HEK293 (cell line): Measurements from ENCODE around the gene SLC35C1.

Experiments used
- MEIS1 ChIP-seq: sonication (generic); formaldehyde crosslinking; IDR thresholded peaks from 2 replicates; pipeline ENCODE4 v1.8.1; 2022; ENCODE audit warnings: missing genetic modification reagents, mild to moderate bottlenecking, borderline replicate concordance
- SP2 ChIP-seq: fragments of 450-650 bp; formaldehyde crosslinking; IDR thresholded peaks from 2 replicates; pipeline ENCODE4 v1.5.1; 2016; ENCODE audit warnings: missing biosample characterization, missing genetic modification characterization
- TRIM28 ChIP-seq: IDR thresholded peaks from 2 replicates; pipeline ENCODE4 v1.6.1; 2011; ENCODE audit warnings: low read length, control low read depth, borderline replicate concordance
- ZNF211 ChIP-seq: fragments of 450-650 bp; formaldehyde crosslinking; IDR thresholded peaks from 2 replicates; pipeline ENCODE4 v1.5.1; 2016; ENCODE audit warnings: low read depth, missing biosample characterization, missing genetic modification characterization
- ZNF658 ChIP-seq: fragments of 450-650 bp; formaldehyde crosslinking; IDR thresholded peaks from 2 replicates; pipeline ENCODE4; 2016; ENCODE audit warnings: missing biosample characterization, missing genetic modification characterization
- ZXDB ChIP-seq: fragments of 450-650 bp; formaldehyde crosslinking; IDR thresholded peaks from 2 replicates; pipeline ENCODE4 v1.5.1; 2016; ENCODE audit warnings: missing biosample characterization, missing genetic modification characterization
- TF ChIP-seq, protein P1 (sequence below): fragments of 450-650 bp; formaldehyde crosslinking; IDR thresholded peaks from 2 replicates; pipeline ENCODE4 v1.5.1; 2016; ENCODE audit warnings: missing biosample characterization, missing genetic modification characterization
- TF ChIP-seq, protein P2 (sequence below): sonication (generic); formaldehyde crosslinking; IDR thresholded peaks from 2 replicates; pipeline ENCODE4 v1.8.1; 2022; ENCODE audit warnings: mild to moderate bottlenecking, moderate library complexity, missing genetic modification reagents
- TF ChIP-seq, protein P3 (sequence below): fragments of 450-650 bp; formaldehyde crosslinking; IDR thresholded peaks from 2 replicates; pipeline ENCODE4 v1.5.1; 2016; ENCODE audit warnings: missing biosample characterization, missing genetic modification characterization
- TF ChIP-seq, protein P4 (sequence below): fragments of 450-650 bp; formaldehyde crosslinking; IDR thresholded peaks from 2 replicates; pipeline ENCODE4 v1.5.1; 2016; ENCODE audit warnings: missing biosample characterization, missing genetic modification characterization
- TF ChIP-seq, protein P5 (sequence below): fragments of 450-650 bp; formaldehyde crosslinking; IDR thresholded peaks from 2 replicates; pipeline ENCODE4 v1.5.1; 2017; ENCODE audit warnings: missing biosample characterization, missing genetic modification characterization
- TF ChIP-seq, protein P6 (sequence below): fragments of 450-650 bp; formaldehyde crosslinking; IDR thresholded peaks from 2 replicates; pipeline ENCODE4 v1.5.1; 2016; ENCODE audit warnings: missing biosample characterization, missing genetic modification characterization

DNA sequence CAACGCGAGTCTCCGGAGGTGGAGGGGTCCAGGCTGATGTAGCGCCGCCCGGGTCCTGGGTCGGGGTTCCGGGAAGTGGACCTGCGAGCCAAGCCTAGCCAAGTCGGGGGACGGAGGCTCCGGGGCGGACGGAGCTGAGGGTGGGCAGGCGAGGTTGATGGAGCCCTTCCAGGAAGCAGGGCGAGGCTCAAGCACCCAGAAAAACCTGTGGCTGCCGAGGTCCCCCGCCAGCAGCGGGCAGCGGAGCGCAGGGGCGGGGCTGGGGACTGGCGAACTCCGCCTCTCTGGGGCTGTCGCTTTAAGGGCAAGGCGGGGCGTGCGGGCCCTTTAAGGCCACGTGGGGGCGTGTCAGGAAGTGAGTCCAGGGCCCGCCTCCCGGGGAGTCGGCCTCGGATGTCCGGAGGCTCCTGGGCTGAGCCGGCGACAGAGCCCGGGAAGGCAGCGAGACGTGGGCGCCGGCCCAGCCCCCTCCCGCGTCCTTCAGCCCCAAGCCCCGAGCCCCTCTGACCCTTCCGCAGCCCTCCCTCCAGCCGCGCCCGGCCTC, at the start of gene SLC35C1:
- TF ChIP-seq, protein P1, sequence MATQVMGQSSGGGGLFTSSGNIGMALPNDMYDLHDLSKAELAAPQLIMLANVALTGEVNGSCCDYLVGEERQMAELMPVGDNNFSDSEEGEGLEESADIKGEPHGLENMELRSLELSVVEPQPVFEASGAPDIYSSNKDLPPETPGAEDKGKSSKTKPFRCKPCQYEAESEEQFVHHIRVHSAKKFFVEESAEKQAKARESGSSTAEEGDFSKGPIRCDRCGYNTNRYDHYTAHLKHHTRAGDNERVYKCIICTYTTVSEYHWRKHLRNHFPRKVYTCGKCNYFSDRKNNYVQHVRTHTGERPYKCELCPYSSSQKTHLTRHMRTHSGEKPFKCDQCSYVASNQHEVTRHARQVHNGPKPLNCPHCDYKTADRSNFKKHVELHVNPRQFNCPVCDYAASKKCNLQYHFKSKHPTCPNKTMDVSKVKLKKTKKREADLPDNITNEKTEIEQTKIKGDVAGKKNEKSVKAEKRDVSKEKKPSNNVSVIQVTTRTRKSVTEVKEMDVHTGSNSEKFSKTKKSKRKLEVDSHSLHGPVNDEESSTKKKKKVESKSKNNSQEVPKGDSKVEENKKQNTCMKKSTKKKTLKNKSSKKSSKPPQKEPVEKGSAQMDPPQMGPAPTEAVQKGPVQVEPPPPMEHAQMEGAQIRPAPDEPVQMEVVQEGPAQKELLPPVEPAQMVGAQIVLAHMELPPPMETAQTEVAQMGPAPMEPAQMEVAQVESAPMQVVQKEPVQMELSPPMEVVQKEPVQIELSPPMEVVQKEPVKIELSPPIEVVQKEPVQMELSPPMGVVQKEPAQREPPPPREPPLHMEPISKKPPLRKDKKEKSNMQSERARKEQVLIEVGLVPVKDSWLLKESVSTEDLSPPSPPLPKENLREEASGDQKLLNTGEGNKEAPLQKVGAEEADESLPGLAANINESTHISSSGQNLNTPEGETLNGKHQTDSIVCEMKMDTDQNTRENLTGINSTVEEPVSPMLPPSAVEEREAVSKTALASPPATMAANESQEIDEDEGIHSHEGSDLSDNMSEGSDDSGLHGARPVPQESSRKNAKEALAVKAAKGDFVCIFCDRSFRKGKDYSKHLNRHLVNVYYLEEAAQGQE, result no peak
- TF ChIP-seq ZXDB (no peak), ZNF658 (no peak), ZNF211 (tag by site-specific recombination) (no peak), SP2 (tag by site-specific recombination) (peak; percentile 78), MEIS1 (CRISPR knock-in tag) (no peak), TRIM28 (no peak)
- TF ChIP-seq, protein P2, sequence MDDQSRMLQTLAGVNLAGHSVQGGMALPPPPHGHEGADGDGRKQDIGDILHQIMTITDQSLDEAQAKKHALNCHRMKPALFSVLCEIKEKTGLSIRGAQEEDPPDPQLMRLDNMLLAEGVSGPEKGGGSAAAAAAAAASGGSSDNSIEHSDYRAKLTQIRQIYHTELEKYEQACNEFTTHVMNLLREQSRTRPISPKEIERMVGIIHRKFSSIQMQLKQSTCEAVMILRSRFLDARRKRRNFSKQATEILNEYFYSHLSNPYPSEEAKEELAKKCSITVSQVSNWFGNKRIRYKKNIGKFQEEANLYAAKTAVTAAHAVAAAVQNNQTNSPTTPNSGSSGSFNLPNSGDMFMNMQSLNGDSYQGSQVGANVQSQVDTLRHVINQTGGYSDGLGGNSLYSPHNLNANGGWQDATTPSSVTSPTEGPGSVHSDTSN (CRISPR knock-in tag), result no peak
- TF ChIP-seq, protein P3, sequence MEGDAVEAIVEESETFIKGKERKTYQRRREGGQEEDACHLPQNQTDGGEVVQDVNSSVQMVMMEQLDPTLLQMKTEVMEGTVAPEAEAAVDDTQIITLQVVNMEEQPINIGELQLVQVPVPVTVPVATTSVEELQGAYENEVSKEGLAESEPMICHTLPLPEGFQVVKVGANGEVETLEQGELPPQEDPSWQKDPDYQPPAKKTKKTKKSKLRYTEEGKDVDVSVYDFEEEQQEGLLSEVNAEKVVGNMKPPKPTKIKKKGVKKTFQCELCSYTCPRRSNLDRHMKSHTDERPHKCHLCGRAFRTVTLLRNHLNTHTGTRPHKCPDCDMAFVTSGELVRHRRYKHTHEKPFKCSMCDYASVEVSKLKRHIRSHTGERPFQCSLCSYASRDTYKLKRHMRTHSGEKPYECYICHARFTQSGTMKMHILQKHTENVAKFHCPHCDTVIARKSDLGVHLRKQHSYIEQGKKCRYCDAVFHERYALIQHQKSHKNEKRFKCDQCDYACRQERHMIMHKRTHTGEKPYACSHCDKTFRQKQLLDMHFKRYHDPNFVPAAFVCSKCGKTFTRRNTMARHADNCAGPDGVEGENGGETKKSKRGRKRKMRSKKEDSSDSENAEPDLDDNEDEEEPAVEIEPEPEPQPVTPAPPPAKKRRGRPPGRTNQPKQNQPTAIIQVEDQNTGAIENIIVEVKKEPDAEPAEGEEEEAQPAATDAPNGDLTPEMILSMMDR (tag by site-specific recombination), result peak; percentile 56
- TF ChIP-seq, protein P4, sequence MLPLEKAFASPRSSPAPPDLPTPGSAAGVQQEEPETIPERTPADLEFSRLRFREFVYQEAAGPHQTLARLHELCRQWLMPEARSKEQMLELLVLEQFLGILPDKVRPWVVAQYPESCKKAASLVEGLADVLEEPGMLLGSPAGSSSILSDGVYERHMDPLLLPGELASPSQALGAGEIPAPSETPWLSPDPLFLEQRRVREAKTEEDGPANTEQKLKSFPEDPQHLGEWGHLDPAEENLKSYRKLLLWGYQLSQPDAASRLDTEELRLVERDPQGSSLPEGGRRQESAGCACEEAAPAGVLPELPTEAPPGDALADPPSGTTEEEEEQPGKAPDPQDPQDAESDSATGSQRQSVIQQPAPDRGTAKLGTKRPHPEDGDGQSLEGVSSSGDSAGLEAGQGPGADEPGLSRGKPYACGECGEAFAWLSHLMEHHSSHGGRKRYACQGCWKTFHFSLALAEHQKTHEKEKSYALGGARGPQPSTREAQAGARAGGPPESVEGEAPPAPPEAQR (tag by site-specific recombination), result no peak
- TF ChIP-seq, protein P5, sequence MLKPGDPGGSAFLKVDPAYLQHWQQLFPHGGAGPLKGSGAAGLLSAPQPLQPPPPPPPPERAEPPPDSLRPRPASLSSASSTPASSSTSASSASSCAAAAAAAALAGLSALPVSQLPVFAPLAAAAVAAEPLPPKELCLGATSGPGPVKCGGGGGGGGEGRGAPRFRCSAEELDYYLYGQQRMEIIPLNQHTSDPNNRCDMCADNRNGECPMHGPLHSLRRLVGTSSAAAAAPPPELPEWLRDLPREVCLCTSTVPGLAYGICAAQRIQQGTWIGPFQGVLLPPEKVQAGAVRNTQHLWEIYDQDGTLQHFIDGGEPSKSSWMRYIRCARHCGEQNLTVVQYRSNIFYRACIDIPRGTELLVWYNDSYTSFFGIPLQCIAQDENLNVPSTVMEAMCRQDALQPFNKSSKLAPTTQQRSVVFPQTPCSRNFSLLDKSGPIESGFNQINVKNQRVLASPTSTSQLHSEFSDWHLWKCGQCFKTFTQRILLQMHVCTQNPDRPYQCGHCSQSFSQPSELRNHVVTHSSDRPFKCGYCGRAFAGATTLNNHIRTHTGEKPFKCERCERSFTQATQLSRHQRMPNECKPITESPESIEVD (tag by site-specific recombination), result no peak
- TF ChIP-seq, protein P6, sequence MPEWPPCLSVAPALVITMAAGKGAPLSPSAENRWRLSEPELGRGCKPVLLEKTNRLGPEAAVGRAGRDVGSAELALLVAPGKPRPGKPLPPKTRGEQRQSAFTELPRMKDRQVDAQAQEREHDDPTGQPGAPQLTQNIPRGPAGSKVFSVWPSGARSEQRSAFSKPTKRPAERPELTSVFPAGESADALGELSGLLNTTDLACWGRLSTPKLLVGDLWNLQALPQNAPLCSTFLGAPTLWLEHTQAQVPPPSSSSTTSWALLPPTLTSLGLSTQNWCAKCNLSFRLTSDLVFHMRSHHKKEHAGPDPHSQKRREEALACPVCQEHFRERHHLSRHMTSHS (tag by site-specific recombination), result no peak
